IPS-15b (cell line): ENCODE results near the gene ACOX2.
A peak's percentile ranks its signal among the peaks of the same experiment; 100 is the strongest.

Experiments used
- H3K27me3 ChIP-seq: one replicate; pipeline ENCODE4 v1.6.1; 2013; ENCODE audit warnings: low read length; ENCODE audit not compliant: control insufficient read depth, insufficient read depth
- H3K36me3 ChIP-seq: one replicate; pipeline ENCODE4 v1.6.1; 2013; ENCODE audit warnings: low read length; ENCODE audit not compliant: control insufficient read depth, insufficient read depth
- H3K4me1 ChIP-seq: one replicate; pipeline ENCODE4 v1.6.1; 2013; ENCODE audit warnings: mild to moderate bottlenecking, low read length; ENCODE audit not compliant: control insufficient read depth, insufficient read depth
- H3K4me3 ChIP-seq: one replicate; pipeline ENCODE4 v1.5.1; 2013; ENCODE audit warnings: low read depth, low read length
- H3K9ac ChIP-seq: one replicate; pipeline ENCODE4 v1.6.1; 2013; ENCODE audit warnings: low read depth, mild to moderate bottlenecking, low read length
- H3K9me3 ChIP-seq: one replicate; pipeline ENCODE4 v1.6.1; 2013; ENCODE audit warnings: mild to moderate bottlenecking, low read length; ENCODE audit not compliant: control insufficient read depth, insufficient read depth

The ACOX2 gene

DNA sequence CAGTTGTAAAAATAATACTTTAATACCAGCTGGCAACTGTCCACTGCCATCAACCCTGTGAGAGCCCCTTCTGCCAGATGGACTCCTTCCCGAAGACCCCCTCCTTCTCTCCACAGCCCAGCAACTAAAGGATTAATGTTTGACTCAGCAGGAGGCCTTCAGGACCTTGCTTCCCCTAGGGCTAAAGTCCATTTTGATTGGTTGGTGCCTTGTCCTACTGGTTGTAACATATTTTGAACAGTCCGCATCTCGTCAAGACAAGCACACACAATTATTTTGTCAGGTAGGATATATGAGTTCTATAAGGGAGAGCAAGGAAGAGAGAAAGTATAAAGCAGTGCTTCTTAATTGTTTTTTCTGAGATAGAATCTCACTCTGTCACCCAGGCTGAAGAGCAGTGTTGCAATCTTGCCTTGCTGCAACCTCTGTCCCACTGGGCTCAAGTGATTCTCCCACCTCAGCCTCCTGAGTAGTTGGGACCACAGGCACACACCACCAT is 18.6 kb downstream of the ACOX2 start:
- H3K36me3 ChIP-seq = no peaks in the 10 kb centered on the region

DNA sequence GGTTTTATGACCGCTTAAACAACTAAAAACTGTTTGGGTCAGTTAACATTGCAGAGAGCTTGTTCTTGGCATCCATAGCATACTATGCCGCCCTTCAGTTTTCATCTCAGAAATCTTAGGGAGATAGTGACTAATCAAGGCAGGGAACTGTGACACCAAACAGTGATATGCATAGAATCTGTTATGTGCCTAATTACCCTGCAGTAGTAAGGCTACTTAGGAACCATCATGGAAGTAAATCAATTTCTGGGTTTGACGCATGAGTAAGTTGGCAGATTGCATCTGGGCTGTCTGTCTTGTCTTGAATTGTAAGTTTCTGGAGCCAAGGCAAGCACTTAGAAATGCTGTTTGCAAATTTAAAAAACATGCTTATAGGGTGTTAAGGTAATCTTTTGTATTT is 22.6 kb downstream of the ACOX2 start:
- Histone ChIP-seq H3K27me3 (no peaks in the 10 kb centered on the region), H3K9me3 (no peaks in the 10 kb centered on the region), H3K4me3 (no peak overlapping the region), H3K4me1 (peaks cover 3% of the 10 kb centered on the region), H3K9ac (no peak overlapping the region), H3K36me3 (no peaks in the 10 kb centered on the region)

More for the DNA sequence above, 18.6 kb downstream of the ACOX2 start:
- Histone ChIP-seq H3K9ac (no peak overlapping the region), H3K4me3 (no peak overlapping the region), H3K4me1 (peaks cover 14% of the 10 kb centered on the region), H3K9me3 (no peaks in the 10 kb centered on the region), H3K27me3 (no peaks in the 10 kb centered on the region)

DNA sequence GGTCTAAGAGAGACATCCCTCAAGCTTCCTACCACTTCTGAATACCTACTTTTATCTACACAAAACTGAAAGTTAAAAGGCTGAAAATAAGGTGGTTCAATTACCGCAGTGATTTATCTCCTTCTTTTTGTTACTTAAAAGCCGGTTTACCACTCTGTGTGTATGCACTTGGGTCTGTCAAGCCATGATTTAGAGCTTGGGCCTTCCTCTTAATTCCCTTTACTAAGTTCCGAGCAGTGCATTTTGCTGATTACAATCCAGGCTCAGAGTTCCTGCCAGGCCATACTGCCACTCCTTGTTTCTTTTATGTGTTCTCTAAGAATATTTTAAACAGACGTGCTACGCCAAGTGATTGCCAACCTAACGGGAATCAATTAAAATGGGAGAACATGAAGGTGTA is 28.6 kb downstream of the ACOX2 start:
- Histone ChIP-seq H3K9ac (no peak overlapping the region), H3K4me1 (no peaks in the 10 kb centered on the region), H3K27me3 (no peaks in the 10 kb centered on the region), H3K36me3 (no peaks in the 10 kb centered on the region), H3K4me3 (no peak overlapping the region), H3K9me3 (no peaks in the 10 kb centered on the region)

DNA sequence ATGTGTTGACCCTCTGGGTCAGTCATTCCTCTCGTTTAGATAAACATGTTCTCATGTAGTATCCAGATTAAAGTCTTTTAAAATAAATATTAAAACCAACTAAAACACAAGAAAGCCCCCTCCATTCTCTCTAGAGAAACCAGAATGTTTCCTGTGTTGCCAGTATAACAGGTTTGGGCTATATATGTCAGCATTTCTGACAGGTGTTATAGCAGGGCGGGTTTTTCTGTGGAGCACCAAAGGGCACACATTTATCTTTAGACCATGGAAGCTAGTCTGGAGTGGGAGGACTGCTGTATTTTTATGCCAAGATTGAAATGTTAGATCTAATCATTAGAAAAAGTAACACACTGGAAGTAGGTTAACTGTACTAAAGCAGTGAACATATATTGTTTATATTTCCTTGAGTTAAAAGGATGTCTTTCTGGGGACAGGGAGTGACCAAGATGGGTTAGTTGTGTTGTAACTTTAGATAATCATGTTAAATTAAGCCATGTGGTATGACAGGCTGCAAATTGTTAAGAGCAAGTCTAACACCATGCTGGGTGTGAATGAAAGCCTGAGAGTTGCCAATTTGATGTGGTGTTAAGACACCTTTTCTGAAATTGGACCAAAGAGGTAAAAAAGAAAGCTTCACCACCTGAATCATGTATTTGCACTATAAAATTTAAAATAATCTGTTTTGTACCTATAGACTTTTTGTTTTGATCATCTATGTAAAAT is 29.5 kb downstream of the ACOX2 start:
- no peak overlapping the region for H3K9ac ChIP-seq
- H3K9me3 ChIP-seq = no peaks in the 10 kb centered on the region
- H3K27me3 ChIP-seq = no peaks in the 10 kb centered on the region
- no peak overlapping the region for H3K4me3 ChIP-seq
- H3K36me3 ChIP-seq = no peaks in the 10 kb centered on the region
- H3K4me1 ChIP-seq = no peaks in the 10 kb centered on the region

DNA sequence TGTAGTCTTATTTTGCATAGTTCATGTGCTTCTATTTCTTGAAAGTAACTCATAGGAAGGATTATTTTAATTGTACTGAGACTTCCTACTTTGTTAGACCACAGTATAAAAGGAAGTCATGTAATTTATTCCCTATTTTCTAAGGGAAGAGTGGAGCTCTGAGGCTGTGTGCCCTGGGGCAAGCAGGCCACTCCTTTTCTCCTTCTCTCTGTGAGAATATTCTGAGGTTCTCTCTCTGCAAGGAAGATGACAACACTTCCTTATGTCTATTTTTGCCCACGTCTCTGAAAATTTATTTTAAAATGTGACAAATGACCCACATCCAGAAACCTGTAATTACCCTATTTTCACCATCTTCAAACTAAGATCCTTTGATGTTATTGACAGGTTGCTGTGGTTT is 34.1 kb downstream of the ACOX2 start:
- Histone ChIP-seq H3K4me1 (no peaks in the 10 kb centered on the region), H3K36me3 (no peaks in the 10 kb centered on the region), H3K27me3 (no peaks in the 10 kb centered on the region), H3K4me3 (no peak overlapping the region), H3K9me3 (no peaks in the 10 kb centered on the region), H3K9ac (no peak overlapping the region)

DNA sequence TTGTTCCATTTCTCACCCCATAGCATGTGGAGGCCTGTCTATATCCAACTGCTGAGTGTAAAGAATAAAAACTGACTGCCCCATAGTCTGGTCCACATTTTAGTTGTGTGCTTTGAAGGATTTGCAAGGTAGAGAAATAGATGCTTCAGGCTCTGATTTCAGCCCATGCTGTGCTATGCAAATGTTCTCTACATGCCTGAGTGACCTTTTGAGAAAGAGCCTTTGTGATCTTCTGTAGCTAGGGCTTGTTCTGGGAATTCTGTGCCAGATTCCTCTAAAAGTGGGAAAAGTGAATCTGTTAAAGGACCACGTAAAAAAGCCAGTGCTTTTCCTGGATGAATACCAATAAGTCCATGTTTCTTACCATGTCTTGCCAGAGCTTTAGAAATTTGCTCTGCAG is 39.9 kb downstream of the ACOX2 start:
- no peaks in the 10 kb centered on the region for H3K27me3 ChIP-seq
- H3K36me3 ChIP-seq = no peaks in the 10 kb centered on the region
- no peak overlapping the region for H3K9ac ChIP-seq
- no peaks in the 10 kb centered on the region for H3K9me3 ChIP-seq
- no peak overlapping the region for H3K4me3 ChIP-seq
- H3K4me1 ChIP-seq = peaks cover 41% of the 10 kb centered on the region

DNA sequence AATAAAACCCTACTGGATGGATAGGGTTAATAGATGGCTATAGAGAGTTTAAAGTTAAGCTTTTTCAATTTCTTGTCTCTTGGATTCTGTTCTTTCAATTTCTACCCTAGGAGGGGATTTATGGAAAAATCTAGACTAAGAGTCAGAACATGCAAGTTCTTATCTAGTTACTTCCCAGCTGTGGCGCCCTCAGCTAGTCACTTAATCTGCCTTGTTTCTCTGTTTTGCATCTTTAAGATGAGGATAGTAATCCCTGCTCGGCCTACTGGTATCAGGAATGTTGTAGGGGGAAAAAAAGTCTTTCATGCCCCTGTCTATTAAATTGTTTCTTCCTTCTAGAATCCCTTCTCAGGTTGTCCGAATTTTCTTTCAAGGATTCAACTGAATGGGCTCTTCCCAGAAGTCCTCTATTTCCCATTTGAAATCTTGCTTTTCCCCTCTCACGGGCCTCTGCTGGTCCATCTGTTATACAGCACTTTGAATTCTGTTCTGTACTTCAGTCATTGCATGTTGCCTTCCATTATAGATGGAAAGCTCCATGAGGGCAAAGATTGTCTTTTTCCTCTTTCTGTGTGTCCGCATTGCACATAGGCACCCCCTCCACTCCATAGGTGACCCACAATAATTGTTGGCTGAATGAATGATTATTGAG is 40.7 kb downstream of the ACOX2 start:
- peaks cover 41% of the 10 kb centered on the region for H3K4me1 ChIP-seq
- no peaks in the 10 kb centered on the region for H3K36me3 ChIP-seq
- H3K9ac ChIP-seq = no peak overlapping the region
- no peak overlapping the region for H3K4me3 ChIP-seq
- H3K9me3 ChIP-seq = no peaks in the 10 kb centered on the region
- no peaks in the 10 kb centered on the region for H3K27me3 ChIP-seq

DNA sequence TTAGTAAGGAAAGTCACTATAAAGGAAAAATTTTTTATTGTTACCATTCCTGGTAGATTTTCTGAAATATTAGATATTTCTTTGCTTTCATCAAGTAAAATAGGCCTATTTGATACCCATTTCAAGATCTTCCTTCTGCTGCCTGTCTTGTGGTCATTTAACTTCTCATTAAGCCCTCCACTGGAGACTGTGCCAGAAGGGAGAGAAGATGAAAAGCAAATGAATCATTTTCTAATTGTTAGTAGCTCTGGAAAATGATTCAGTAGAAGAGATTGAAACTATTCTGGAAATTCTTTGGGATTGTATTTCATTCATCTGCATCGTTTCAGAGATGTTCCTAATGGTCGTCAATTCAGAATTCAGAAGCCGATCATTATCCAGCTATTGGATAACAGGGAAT is 41.9 kb downstream of the ACOX2 start:
- H3K9ac ChIP-seq = no peak overlapping the region
- H3K4me3 ChIP-seq = no peak overlapping the region
- no peaks in the 10 kb centered on the region for H3K27me3 ChIP-seq
- H3K4me1 ChIP-seq = peaks cover 43% of the 10 kb centered on the region
- H3K36me3 ChIP-seq = no peaks in the 10 kb centered on the region
- H3K9me3 ChIP-seq = no peaks in the 10 kb centered on the region

DNA sequence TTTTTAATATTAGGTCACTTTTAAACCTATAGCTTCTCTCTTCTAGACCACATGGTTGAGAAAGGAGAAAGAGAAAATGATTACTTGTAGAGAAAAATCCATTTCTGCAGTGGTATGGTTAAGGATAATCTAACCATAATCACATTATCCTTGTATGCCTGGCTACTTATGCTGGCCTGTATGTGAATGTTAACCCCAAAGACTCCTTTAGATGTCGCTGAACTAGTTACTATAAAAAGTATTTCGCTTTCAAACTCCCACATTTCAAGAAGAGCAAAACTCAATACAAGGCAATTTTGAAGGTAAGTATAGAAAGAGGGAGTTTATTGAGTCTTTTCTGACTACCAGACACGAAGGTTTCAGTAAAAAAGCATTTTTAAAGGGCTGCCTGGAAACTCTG is 42.9 kb downstream of the ACOX2 start:
- Histone ChIP-seq H3K4me3 (peak overlapping the region; percentile 30), H3K4me1 (peaks cover 43% of the 10 kb centered on the region), H3K9ac (peak overlapping the region; percentile 28), H3K27me3 (no peaks in the 10 kb centered on the region), H3K36me3 (no peaks in the 10 kb centered on the region), H3K9me3 (no peaks in the 10 kb centered on the region)

DNA sequence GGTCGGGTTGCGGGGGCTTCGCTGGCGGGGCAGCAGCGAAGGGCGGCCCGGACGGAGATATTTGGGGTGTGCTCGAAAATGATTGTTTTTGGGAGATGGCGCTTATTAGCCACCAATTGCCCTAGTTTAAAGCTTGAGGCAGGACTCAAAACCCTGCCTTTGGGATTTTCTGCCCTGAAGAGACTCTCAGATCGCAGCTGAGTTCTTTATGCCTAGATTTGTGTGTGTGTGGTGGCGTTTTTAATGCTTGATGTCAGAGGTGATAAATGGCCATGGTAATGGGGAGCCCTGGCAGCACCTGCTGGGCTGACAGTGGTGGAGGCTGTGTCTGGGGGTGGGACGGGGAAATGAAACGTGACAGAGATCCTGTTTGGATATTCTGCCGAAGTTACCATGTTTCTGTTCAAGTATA is 44.5 kb downstream of the ACOX2 start:
- Histone ChIP-seq H3K9me3 (no peaks in the 10 kb centered on the region), H3K36me3 (no peaks in the 10 kb centered on the region), H3K9ac (peak overlapping the region; percentile 41), H3K27me3 (peaks cover 4% of the 10 kb centered on the region), H3K4me1 (peaks cover 40% of the 10 kb centered on the region), H3K4me3 (peak overlapping the region; percentile 84)

DNA sequence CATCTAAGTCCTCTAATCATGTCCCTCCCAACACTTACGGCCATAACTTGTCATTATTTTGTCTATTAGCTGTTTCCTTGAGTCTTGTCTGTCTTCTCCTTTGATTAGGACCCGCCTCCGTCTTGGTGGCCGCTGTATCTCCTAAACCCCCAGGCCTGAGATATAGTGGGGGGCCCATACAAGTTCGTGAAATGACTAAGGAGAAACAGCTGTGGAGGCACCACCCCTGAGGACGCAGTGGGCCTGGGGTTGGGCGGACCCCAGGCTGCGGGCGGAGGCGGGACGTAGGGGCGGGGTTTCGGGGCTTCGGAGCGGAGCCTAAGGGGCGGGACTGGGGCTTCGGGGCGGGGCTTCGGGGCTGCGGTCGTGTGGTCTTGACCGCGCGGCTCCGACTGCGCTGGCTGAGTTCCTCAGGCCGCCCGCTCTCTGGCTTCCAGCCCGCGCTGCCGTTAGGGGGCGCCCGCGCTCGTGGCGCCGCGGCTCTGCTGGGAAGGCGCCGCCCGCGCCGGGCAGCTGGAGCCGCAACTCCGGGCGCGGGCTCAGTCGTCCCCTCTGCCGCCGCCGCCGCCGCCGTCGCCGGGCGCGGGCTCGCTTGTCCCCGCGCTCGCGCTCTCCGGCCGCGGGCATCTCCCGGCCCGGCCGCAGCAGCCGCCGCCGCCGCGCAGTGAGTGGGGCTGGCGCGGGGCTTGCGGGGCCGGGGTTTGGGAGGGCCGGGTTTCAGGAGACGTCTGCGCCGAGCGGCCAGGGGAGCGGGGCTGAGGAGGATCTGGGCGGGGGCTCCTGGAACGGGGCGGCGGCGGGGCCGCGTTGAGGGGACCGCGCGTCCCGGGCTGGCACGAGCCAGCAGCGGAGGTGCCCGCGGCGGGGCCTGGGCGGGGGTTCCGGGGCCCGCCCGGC is 45.2 kb downstream of the ACOX2 start, which contains the start of gene KCTD6:
Gene KCTD6, plus strand, starts transcription at position 591 of the 897 bp plus-strand sequence. CDS start 6,660 bp downstream, outside the sequence.
- peaks cover 34% of the 10 kb centered on the region for H3K4me1 ChIP-seq
- no peaks in the 10 kb centered on the region for H3K36me3 ChIP-seq
- H3K4me3 ChIP-seq = peak within 1 kb of the TSS; percentile 84
- no peaks in the 10 kb centered on the region for H3K9me3 ChIP-seq
- H3K9ac ChIP-seq = peak within 1 kb of the TSS; percentile 41
- H3K27me3 ChIP-seq = peaks cover 11% of the 10 kb centered on the region
